Measurements from ENCODE around the gene EHD3. TPM values are rescaled to one million over a fixed set of nuclear protein-coding genes. Genes with fewer than 3 reads are reported as not detected.

Gene EHD3
- total and polyA plus RNA-seq, 2 of the 8 experiments (the other 6 are each of a cell fraction or from before 2014, with no cell fraction given) = 9.3 to 12.0 TPM

GRCh38 chr2:31212659-31213600, 21.0 kb upstream of the EHD3 start:
- DNase-seq (ENCODE audit: low read depth in 1 of 2, low spot score in 2 of 2) (no peak), FAIRE-seq (no peak)
- Histone ChIP-seq H2BK15ac (ENCODE audit: low read length) (no peak overlapping the region), H3K14ac (ENCODE audit: insufficient read length) (no peak overlapping the region), H3K4me2 (ENCODE audit: insufficient read depth in 1 of 2, low read depth in 2 of 2, low read length in 2 of 2) (no peak overlapping the region), H2BK5ac (ENCODE audit: low read depth, low read length) (no peak overlapping the region), H2AFZ (ENCODE audit: low read length) (peak overlapping the region; percentile 81; the same call in 1 of the 2 replicates), H3K4me3 (ENCODE audit: extremely low read depth in 1 of 4, insufficient read depth in 2 of 4, low read depth in 3 of 4, low read length in 4 of 4) (no peak overlapping the region), H3K79me2 (ENCODE audit: control insufficient read depth in 1 of 2, insufficient read depth in 2 of 2, low read length in 2 of 2) (no peaks in the 10 kb centered on the region), H3K56ac (replicated peaks; ENCODE audit: insufficient read length, low read depth, low read length) (no peak overlapping the region), H3K18ac (ENCODE audit: extremely low read depth, low read length) (no peak overlapping the region), H3K27ac (ENCODE audit: low read depth, low read length) (no peak overlapping the region), H4K5ac (ENCODE audit: insufficient read length, low read depth, low read length) (no peak overlapping the region), H3K27me3 (replicated peaks in 1 of 4; ENCODE audit: control insufficient read depth in 3 of 4, extremely low read depth in 1 of 4, insufficient read depth in 3 of 4, low read length in 3 of 4) (no peaks in the 10 kb centered on the region), H3K9me3 (ENCODE audit: insufficient read depth in 2 of 2, low read depth in 1 of 2, low read length in 1 of 2) (no peaks in the 10 kb centered on the region), H2AK5ac (ENCODE audit: low read depth, low read length) (no peak overlapping the region), H3K23ac (ENCODE audit: insufficient read length) (no peak overlapping the region), H3K4ac (replicated peaks; ENCODE audit: insufficient read length, low read depth, low read length) (no peak overlapping the region), H2BK12ac (ENCODE audit: low read depth, low read length) (no peak overlapping the region), H3K23me2 (ENCODE audit: low read depth, low read length) (no peaks in the 10 kb centered on the region), H4K8ac (ENCODE audit: extremely low read depth, insufficient read depth, low read length) (no peak overlapping the region), H2BK20ac (ENCODE audit: low read length) (no peak overlapping the region), H3K79me1 (ENCODE audit: low read depth, low read length) (no peaks in the 10 kb centered on the region), H4K20me1 (replicated peaks in 1 of 2; ENCODE audit: control insufficient read depth in 1 of 2, insufficient read depth in 2 of 2, low read length in 2 of 2) (no peaks in the 10 kb centered on the region), H3K36me3 (ENCODE audit: control insufficient read depth in 2 of 4, insufficient read depth in 4 of 4, low read length in 3 of 4) (no peaks in the 10 kb centered on the region), H2BK120ac (replicated peaks; ENCODE audit: low read depth, low read length) (no peak overlapping the region), H3K4me1 (replicated peaks in 1 of 4; ENCODE audit: control insufficient read depth in 3 of 4, insufficient read depth in 4 of 4, low read length in 3 of 4) (peaks cover 0 to 4% (median 0%) of the 10 kb centered on the region in 4 experiments; a peak in 1 of 7 replicates), H3K9ac (replicated peaks in 1 of 4; ENCODE audit: extremely low read depth in 1 of 4, low read depth in 3 of 4, low read length in 3 of 4) (no peak overlapping the region), H4K91ac (replicated peaks; ENCODE audit: insufficient read length, low read length) (no peak overlapping the region)
- POLR2A ChIA-PET (ENCODE audit: partially characterized antibody) = no interaction called here
- CTCF ChIA-PET (ENCODE audit: partially characterized antibody) = no interaction called here
- WGBS, 2 experiments (ENCODE audit: extremely low coverage in 1 of 2, insufficient coverage in 1 of 2, insufficient read length in 1 of 2, insufficient replicate concordance in 2 of 2, low coverage in 1 of 2, low lambda C conversion rate in 2 of 2, missing lambda C conversion rate in 1 of 2) = 77% methylated on average over 9 of the region's 9 CpGs; no CpG with 5 or more reads in 1 of the 2 experiments
- TF ChIP-seq TAF1 (IDR thresholded peaks at IDR 0.05; ENCODE audit: low read depth, low read length) (no peak), NANOG (IDR thresholded peaks at IDR 0.05; ENCODE audit: insufficient read depth, low read depth, low read length, poor library complexity, severe bottlenecking) (no peak), GTF2F1 (IDR thresholded peaks at IDR 0.05; ENCODE audit: borderline replicate concordance, low read depth, low read length) (no peak), RFX5 (IDR thresholded peaks at IDR 0.05; ENCODE audit: borderline replicate concordance, low read depth, low read length) (no peak), SIN3A (conservative IDR thresholded peaks at IDR 0.05 in 1 of 2, IDR thresholded peaks at IDR 0.05 in 1 of 2; ENCODE audit: low read depth in 1 of 2, low read length in 2 of 2) (no peak), JUN (IDR thresholded peaks at IDR 0.05; ENCODE audit: low read depth, low read length) (no peak), PHF8 (conservative IDR thresholded peaks at IDR 0.05; ENCODE audit: low read depth, low read length) (no peak), RAD21 (IDR thresholded peaks at IDR 0.05 in 1 of 2, conservative IDR thresholded peaks at IDR 0.05 in 1 of 2; ENCODE audit: low read depth in 2 of 2, low read length in 2 of 2) (no peak), RBBP5 (IDR thresholded peaks at IDR 0.05; ENCODE audit: borderline replicate concordance, low read depth, low read length) (no peak), SIRT6 (IDR thresholded peaks at IDR 0.05; ENCODE audit: low read length) (no peak), CBX8 (IDR thresholded peaks at IDR 0.05; ENCODE audit: borderline replicate concordance, low read depth, low read length) (no peak), MAFK (IDR thresholded peaks at IDR 0.05; ENCODE audit: low read depth, low read length) (no peak)

Measured in H1 (cell line).